ENCODE data around the gene MYO10. TPM values are rescaled to one million over a fixed set of nuclear protein-coding genes. Genes with fewer than 3 reads are reported as not detected.

MYO10 gene
- total and polyA plus RNA-seq, 2 experiments from 2014 or later, result 33.7 to 52.4 TPM

DNA sequence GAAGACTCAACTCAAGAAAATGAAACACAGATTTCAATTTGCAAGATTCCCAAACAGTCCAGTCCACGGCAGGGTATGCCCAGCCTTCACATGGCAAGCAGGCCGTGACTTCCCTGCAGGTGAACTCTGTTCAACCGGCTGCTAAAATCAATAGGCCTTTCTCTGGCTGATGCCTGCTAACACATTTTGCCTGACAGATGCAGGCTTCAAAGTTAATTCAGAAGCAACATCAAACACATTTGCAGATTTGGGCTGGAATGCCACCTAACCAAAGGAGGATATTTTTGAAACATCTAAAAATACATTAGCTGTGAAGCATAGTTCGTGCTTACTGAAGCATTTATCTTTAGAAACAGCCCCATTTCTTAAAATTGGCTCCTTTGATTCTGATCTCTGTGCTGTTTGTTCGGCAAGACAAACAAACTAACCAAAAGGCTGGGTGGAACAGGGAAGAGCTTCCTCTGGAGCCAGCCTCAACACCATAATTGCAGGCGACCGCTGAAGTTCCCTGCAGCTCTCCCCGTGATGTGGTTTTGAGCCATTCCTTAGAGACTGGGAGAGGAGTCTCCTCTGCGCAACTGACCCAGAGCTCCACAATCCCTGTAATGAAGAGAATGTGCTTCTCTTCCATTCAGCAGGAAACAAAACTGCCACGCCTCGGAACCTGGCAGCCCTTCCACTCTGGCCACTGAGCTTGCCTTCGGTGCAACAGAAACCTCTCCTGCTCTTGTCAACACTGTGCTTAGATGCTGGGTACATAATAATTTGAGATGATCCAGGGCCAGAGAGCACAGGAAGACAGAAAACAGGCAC is 126.5 kb downstream of the MYO10 start:
- H3K79me2 ChIP-seq, result peaks cover 56% of the 10 kb centered on the region

GRCh38 chr5:16809010-16809394 is 127.1 kb downstream of the MYO10 start:
- H3K27me3 ChIP-seq, result no peaks in the 10 kb centered on the region
- WGBS (ENCODE audit: low lambda C conversion rate, missing lambda C conversion rate), result 97% methylated on average over 11 of the region's 11 CpGs
- no peaks in the 10 kb centered on the region for H3K36me3 ChIP-seq (replicated peaks; ENCODE audit: insufficient read depth, low read depth)
- peak overlapping the region; percentile 26 for H3K4me2 ChIP-seq
- peaks cover 27% of the 10 kb centered on the region for H3K4me1 ChIP-seq (ENCODE audit: insufficient read depth)
- H3K79me2 ChIP-seq, result peaks cover 59% of the 10 kb centered on the region
- no peaks in the 10 kb centered on the region for H3K9me2 ChIP-seq (replicated peaks; ENCODE audit: insufficient read depth)
- peaks cover 6% of the 10 kb centered on the region for H4K20me1 ChIP-seq (ENCODE audit: insufficient read depth, poor library complexity, severe bottlenecking)
- TF ChIP-seq EZH2phosphoT487 (IDR thresholded peaks at IDR 0.05; ENCODE audit: low read depth, severe bottlenecking, unreplicated experiment) (no peak), EZH2 (IDR thresholded peaks at IDR 0.05; ENCODE audit: borderline replicate concordance) (no peak), CTCF (IDR thresholded peaks at IDR 0.05; ENCODE audit: poor library complexity) (no peak)
- H3K27ac ChIP-seq, result no peak overlapping the region
- no peaks in the 10 kb centered on the region for H3K9me3 ChIP-seq (ENCODE audit: low read depth)
- H2AFZ ChIP-seq, result no peak overlapping the region
- DNase-seq (ENCODE audit: low spot score), result no peak
- H3K4me3 ChIP-seq, result no peak overlapping the region

More for the DNA sequence above, 126.5 kb downstream of the MYO10 start:
- H3K4me1 ChIP-seq (ENCODE audit: insufficient read depth), result peaks cover 27% of the 10 kb centered on the region
- no peak for TF ChIP-seq EZH2phosphoT487 (IDR thresholded peaks at IDR 0.05; ENCODE audit: low read depth, severe bottlenecking, unreplicated experiment)
- no peak for TF ChIP-seq CTCF (IDR thresholded peaks at IDR 0.05; ENCODE audit: poor library complexity)
- no peak for TF ChIP-seq EZH2 (IDR thresholded peaks at IDR 0.05; ENCODE audit: borderline replicate concordance)
- H3K4me3 ChIP-seq, result no peak overlapping the region
- H3K27ac ChIP-seq, result no peak overlapping the region
- no peaks in the 10 kb centered on the region for H3K9me2 ChIP-seq (replicated peaks; ENCODE audit: insufficient read depth)
- no peak overlapping the region for H2AFZ ChIP-seq
- DNase-seq (ENCODE audit: low spot score), result no peak
- peak overlapping the region; percentile 26 for H3K4me2 ChIP-seq
- H4K20me1 ChIP-seq (ENCODE audit: insufficient read depth, poor library complexity, severe bottlenecking), result peaks cover 6% of the 10 kb centered on the region
- H3K9me3 ChIP-seq (ENCODE audit: low read depth), result no peaks in the 10 kb centered on the region
- 57% methylated on average over 12 of the region's 12 CpGs for WGBS (ENCODE audit: low lambda C conversion rate, missing lambda C conversion rate)
- H3K27me3 ChIP-seq, result no peaks in the 10 kb centered on the region
- no peaks in the 10 kb centered on the region for H3K36me3 ChIP-seq (replicated peaks; ENCODE audit: insufficient read depth, low read depth)

GRCh38 chr5:16808021-16808420 is 128.1 kb downstream of the MYO10 start:
- Histone ChIP-seq H3K27ac (no peak overlapping the region), H3K27me3 (no peaks in the 10 kb centered on the region), H3K79me2 (peaks cover 66% of the 10 kb centered on the region), H2AFZ (no peak overlapping the region), H3K36me3 (replicated peaks; ENCODE audit: insufficient read depth, low read depth) (no peaks in the 10 kb centered on the region), H3K4me3 (no peak overlapping the region), H3K4me1 (ENCODE audit: insufficient read depth) (peaks cover 22% of the 10 kb centered on the region), H4K20me1 (ENCODE audit: insufficient read depth, poor library complexity, severe bottlenecking) (peaks cover 10% of the 10 kb centered on the region), H3K9me2 (replicated peaks; ENCODE audit: insufficient read depth) (no peaks in the 10 kb centered on the region), H3K9me3 (ENCODE audit: low read depth) (no peaks in the 10 kb centered on the region), H3K4me2 (no peak overlapping the region)
- DNase-seq (ENCODE audit: low spot score), result no peak
- 87% methylated on average over 7 of the region's 7 CpGs for WGBS (ENCODE audit: low lambda C conversion rate, missing lambda C conversion rate)
- TF ChIP-seq CTCF (IDR thresholded peaks at IDR 0.05; ENCODE audit: poor library complexity) (no peak), EZH2phosphoT487 (IDR thresholded peaks at IDR 0.05; ENCODE audit: low read depth, severe bottlenecking, unreplicated experiment) (no peak), EZH2 (IDR thresholded peaks at IDR 0.05; ENCODE audit: borderline replicate concordance) (no peak)
